Suprapubic skin (tissue), 4 donors: Measurements from ENCODE around the gene EZR. TPM values are rescaled to one million over a fixed set of nuclear protein-coding genes. Genes with fewer than 3 reads are reported as not detected.

Experiments
- DNase-seq, 2 donors: peaks; one replicate each; pipeline ENCODE4 v3.0.0-alpha.2; 2019; ENCODE audit warnings: low spot score in 2 of 2
- H3K27ac ChIP-seq: fragments of 200-600 bp; sonication (generic); one replicate; pipeline ENCODE4 v1.5.1; 2019
- H3K27me3 ChIP-seq: fragments of 200-600 bp; sonication (generic); one replicate; pipeline ENCODE4 v1.5.1; 2019
- H3K36me3 ChIP-seq: fragments of 200-600 bp; sonication (generic); one replicate; pipeline ENCODE4 v1.5.1; 2019
- H3K4me1 ChIP-seq: fragments of 200-600 bp; sonication (generic); one replicate; pipeline ENCODE4 v1.5.1; 2019
- H3K4me3 ChIP-seq: fragments of 200-600 bp; sonication (generic); one replicate; pipeline ENCODE4 v1.5.1; 2019; ENCODE audit warnings: mild to moderate bottlenecking
- H3K9me3 ChIP-seq: fragments of 200-600 bp; sonication (generic); one replicate; pipeline ENCODE4 v1.5.1; 2019
- EP300 ChIP-seq: sonication (generic); formaldehyde crosslinking; IDR thresholded peaks from one replicate; pipeline ENCODE4 v1.6.1; 2017; ENCODE audit warnings: antibody characterized with exemption
- POLR2A ChIP-seq, 2 donors: fragments of 450-650 bp; IDR thresholded peaks; one replicate each; pipeline ENCODE4 v1.6.1; 2017; ENCODE audit warnings: antibody characterized with exemption in 2 of 2, mild to moderate bottlenecking in 2 of 2, moderate library complexity in 2 of 2
- POLR2AphosphoS5 ChIP-seq, 3 donors: sonication (generic); formaldehyde crosslinking; IDR thresholded peaks; one replicate each; pipeline ENCODE4 v1.6.1; 2017; ENCODE audit warnings: antibody characterized with exemption in 3 of 3
- WGBS: methylation state at CpG from one replicate; pipeline ENCODE4 v1.1.5; 2018; 5-methylcytosine and 5-hydroxymethylcytosine counted together
- total RNA-seq, 4 donors: library from RNA; depleted of rRNA; stranded (reverse); fragments of >200 nt; gene quantifications; one replicate each; pipeline ENCODE4 v1.1.0, GENCODE V29; 2016
- TF ChIP-seq, protein P1 (sequence below), 2 donors: fragments of 200-600 bp in 1 of 2; fragments of 450-650 bp in 1 of 2; sonication (generic) in 1 of 2; IDR thresholded peaks; one replicate each; pipeline ENCODE4 v1.5.1; 2016 to 2019; ENCODE audit warnings: antibody characterized with exemption in 2 of 2, mild to moderate bottlenecking in 1 of 2, moderate library complexity in 1 of 2

The EZR gene
- total RNA-seq, 4 donors from 2014 or later, result 154 to 394 (median 238) TPM

DNA sequence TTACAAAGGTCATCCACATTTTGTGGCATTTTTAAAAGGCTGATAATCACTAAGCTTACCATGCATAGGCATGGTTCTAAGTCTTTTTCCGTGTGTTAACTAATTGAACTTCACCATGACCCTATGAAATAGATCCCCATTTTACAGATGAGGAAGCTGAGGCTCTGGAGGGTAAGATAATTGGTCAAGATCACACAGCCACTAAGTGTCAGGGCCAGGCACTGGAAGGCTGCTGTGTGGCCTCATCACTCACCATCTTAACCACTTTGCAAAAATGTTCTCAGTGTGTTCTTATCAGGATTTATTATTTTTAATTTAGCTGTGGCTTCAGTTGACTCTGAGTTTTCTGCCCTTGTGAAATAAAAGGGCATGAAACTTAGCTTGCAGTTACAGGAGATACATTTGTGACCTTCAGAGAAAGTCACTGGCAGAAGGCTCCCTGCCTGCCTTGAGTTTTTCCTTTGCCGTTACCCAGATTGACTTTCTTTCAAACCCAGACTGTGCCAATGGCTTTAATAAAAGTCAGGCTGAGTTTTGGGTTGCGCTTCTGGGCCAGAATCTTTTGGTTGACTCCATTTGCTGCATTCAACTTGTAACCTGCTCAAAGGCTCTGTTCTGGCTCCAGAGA, 82.0 kb downstream of the EZR start:
- Histone ChIP-seq H3K36me3 (no peaks in the 10 kb centered on the region), H3K4me3 (no peak overlapping the region), H3K4me1 (peaks cover 8% of the 10 kb centered on the region), H3K27me3 (no peaks in the 10 kb centered on the region), H3K9me3 (no peaks in the 10 kb centered on the region), H3K27ac (no peak overlapping the region)
- DNase-seq, result no peak
- 83% methylated on average over 3 of the region's 3 CpGs for WGBS
- no peak for TF ChIP-seq POLR2A (IDR thresholded peaks at IDR 0.05)
- TF ChIP-seq EP300, result no peak
- TF ChIP-seq, protein P1, sequence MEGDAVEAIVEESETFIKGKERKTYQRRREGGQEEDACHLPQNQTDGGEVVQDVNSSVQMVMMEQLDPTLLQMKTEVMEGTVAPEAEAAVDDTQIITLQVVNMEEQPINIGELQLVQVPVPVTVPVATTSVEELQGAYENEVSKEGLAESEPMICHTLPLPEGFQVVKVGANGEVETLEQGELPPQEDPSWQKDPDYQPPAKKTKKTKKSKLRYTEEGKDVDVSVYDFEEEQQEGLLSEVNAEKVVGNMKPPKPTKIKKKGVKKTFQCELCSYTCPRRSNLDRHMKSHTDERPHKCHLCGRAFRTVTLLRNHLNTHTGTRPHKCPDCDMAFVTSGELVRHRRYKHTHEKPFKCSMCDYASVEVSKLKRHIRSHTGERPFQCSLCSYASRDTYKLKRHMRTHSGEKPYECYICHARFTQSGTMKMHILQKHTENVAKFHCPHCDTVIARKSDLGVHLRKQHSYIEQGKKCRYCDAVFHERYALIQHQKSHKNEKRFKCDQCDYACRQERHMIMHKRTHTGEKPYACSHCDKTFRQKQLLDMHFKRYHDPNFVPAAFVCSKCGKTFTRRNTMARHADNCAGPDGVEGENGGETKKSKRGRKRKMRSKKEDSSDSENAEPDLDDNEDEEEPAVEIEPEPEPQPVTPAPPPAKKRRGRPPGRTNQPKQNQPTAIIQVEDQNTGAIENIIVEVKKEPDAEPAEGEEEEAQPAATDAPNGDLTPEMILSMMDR (IDR thresholded peaks at IDR 0.05), result no peak
- TF ChIP-seq POLR2AphosphoS5 (IDR thresholded peaks at IDR 0.05), result no peak

DNA sequence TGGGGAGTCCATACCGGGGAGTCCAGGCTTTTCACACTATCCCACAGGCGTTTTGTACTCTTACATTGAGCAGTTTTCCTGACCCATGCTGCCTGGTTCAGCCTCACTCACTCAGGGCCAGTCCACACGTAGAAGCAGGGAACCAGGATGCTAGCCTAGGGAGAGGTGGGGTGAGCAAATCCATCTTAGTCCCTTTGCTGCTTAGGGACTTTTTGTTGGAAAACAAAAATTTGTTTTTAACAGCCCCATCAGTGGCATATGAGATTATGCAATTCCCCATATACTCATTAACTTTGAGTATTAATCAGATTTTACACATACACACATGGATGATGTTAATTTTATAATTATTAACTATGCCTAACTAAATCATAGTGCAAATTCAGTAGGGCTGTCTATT, 84.2 kb downstream of the EZR start:
- Histone ChIP-seq H3K27ac (no peak overlapping the region), H3K4me3 (no peak overlapping the region), H3K9me3 (no peaks in the 10 kb centered on the region), H3K4me1 (peaks cover 8% of the 10 kb centered on the region), H3K36me3 (no peaks in the 10 kb centered on the region), H3K27me3 (no peaks in the 10 kb centered on the region)
- TF ChIP-seq EP300, result no peak
- TF ChIP-seq, protein P1 (IDR thresholded peaks at IDR 0.05), result no peak
- TF ChIP-seq POLR2AphosphoS5 (IDR thresholded peaks at IDR 0.05), result no peak
- no peak for TF ChIP-seq POLR2A (IDR thresholded peaks at IDR 0.05)
- 87% methylated on average over 3 of the region's 3 CpGs for WGBS
- DNase-seq, result no peak

DNA sequence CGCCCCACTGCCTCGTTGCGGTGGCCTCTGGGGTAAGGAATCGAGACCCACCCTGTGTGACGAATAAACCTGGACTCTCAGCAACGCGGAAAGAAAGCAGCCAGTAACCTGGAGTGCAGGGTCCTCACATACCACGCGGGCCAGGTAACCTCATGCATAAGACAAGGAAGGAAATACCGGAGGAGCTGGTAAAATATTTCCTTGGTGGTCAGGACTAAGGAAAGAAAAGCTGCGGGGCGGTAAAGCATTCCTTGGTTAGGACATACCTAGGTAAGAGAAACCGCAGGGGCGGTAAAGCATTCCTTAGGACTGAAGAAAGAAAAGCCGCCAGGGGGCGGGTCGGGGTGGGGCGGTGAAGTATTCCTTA, 88.6 kb downstream of the EZR start:
- no peaks in the 10 kb centered on the region for H3K9me3 ChIP-seq
- no peaks in the 10 kb centered on the region for H3K36me3 ChIP-seq
- no peaks in the 10 kb centered on the region for H3K27me3 ChIP-seq
- DNase-seq, result no peak
- WGBS, result 94% methylated on average over 18 of the region's 18 CpGs
- no peak for TF ChIP-seq POLR2AphosphoS5 (IDR thresholded peaks at IDR 0.05)
- no peak for TF ChIP-seq POLR2A (IDR thresholded peaks at IDR 0.05)
- TF ChIP-seq EP300, result no peak
- TF ChIP-seq, protein P1 (IDR thresholded peaks at IDR 0.05), result no peak
- H3K4me1 ChIP-seq, result no peaks in the 10 kb centered on the region
- H3K4me3 ChIP-seq, result no peak overlapping the region
- H3K27ac ChIP-seq, result no peak overlapping the region

DNA sequence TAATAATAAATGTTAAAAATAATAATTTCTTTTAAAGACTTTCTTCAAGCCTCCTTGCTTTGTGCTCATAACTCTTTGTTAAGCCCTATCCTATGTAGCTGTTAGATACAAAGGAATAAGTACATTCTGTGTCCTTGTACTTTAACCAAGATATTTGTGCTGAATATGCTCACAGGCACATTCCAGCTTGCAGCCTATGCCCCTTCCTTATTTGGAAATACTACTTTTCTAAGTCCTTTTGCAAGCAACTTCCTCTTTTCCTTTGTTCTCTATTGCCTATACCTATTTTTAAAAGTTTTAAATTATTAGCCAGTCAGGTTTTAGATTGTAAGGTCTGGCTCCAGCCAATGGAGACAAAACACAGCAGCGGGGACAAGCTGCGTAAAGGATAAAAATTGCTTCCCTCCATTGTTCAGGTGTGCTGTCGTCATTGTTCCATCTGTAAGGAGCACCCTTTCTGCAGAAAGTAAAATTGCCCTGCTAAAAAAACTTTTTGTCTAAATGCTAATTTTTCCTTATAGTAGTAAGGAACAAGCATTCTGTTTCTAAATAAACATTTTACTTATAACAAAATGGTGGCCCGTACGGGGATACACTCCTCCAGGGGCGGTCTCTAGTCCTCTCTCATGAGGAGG, 89.1 kb downstream of the EZR start:
- H3K27ac ChIP-seq, result no peak overlapping the region
- H3K36me3 ChIP-seq, result no peaks in the 10 kb centered on the region
- TF ChIP-seq POLR2A (IDR thresholded peaks at IDR 0.05), result no peak
- TF ChIP-seq POLR2AphosphoS5 (IDR thresholded peaks at IDR 0.05), result no peak
- TF ChIP-seq, protein P1 (IDR thresholded peaks at IDR 0.05), result no peak
- TF ChIP-seq EP300, result no peak
- no peaks in the 10 kb centered on the region for H3K9me3 ChIP-seq
- no peaks in the 10 kb centered on the region for H3K27me3 ChIP-seq
- 97% methylated on average over 6 of the region's 6 CpGs for WGBS
- no peaks in the 10 kb centered on the region for H3K4me1 ChIP-seq
- H3K4me3 ChIP-seq, result no peak overlapping the region
- no peak for DNase-seq

DNA sequence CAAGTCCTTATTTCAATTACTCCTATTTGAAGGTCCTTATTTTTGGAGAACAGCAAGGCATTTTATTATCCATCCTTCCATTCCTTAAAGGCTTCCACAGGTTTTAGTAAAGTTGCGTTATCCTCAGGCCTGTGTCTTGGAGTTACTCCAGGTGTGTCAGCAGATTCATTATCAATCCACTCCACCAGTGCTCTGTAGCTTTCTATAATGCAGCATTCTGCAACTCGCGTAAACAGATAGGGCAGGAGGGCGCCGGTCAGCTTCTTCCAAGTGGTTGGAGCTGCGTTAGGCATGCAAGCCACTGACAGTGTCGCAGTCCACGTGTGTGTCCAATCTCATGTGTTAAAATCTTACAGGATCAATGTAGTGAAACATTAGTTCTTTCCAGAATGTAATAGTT, 93.5 kb downstream of the EZR start:
- Histone ChIP-seq H3K36me3 (no peaks in the 10 kb centered on the region), H3K9me3 (no peaks in the 10 kb centered on the region), H3K27me3 (no peaks in the 10 kb centered on the region), H3K4me1 (peaks cover 2% of the 10 kb centered on the region), H3K27ac (no peak overlapping the region), H3K4me3 (no peak overlapping the region)
- WGBS, result 98% methylated on average over 8 of the region's 8 CpGs
- DNase-seq, result no peak
- TF ChIP-seq EP300, result no peak
- no peak for TF ChIP-seq POLR2AphosphoS5 (IDR thresholded peaks at IDR 0.05)
- TF ChIP-seq, protein P1 (IDR thresholded peaks at IDR 0.05), result no peak
- TF ChIP-seq POLR2A (IDR thresholded peaks at IDR 0.05), result no peak
